Upper lobe of left lung (tissue), 6 donors: Measurements from ENCODE around the gene SLC25A39. TPM values are rescaled to one million over a fixed set of nuclear protein-coding genes. Genes with fewer than 3 reads are reported as not detected.
A peak's percentile ranks its signal among the peaks of the same experiment; 100 is the strongest.
"Not testable (repeated sequence)": the region's sequence is repeated elsewhere in the genome, so short reads cannot be mapped to it uniquely, and the experiment has no call there.

Experiments used
- ATAC-seq, 2 donors: fragments of 200-7000 bp; cut with Tn5 transposase; one replicate each; pipeline ENCODE4 v1.9.1; 2022; ENCODE audit warnings: mild to moderate bottlenecking in 2 of 2, moderate library complexity in 2 of 2; ENCODE audit not compliant: low FRiP score in 2 of 2
- DNase-seq, 2 donors: peaks; one replicate each; pipeline ENCODE4 v3.0.0-alpha.2; 2019 to 2020
- H3K27ac ChIP-seq, 4 donors: fragments of 200-600 bp; sonication (generic); one replicate each; pipeline ENCODE4 v1.5.1; 2016 to 2019
- H3K27me3 ChIP-seq, 4 donors: fragments of 200-600 bp; sonication (generic); one replicate each; pipeline ENCODE4 v1.5.1; 2017 to 2019
- H3K36me3 ChIP-seq, 4 donors: fragments of 200-600 bp; sonication (generic); one replicate each; pipeline ENCODE4 v1.5.1; 2016 to 2019
- H3K4me1 ChIP-seq, 4 donors: fragments of 200-600 bp; sonication (generic); one replicate each; pipeline ENCODE4 v1.5.1; 2018 to 2019
- H3K4me3 ChIP-seq, 4 donors: fragments of 200-600 bp; sonication (generic); one replicate each; pipeline ENCODE4 v1.5.1; 2017 to 2019; ENCODE audit warnings: mild to moderate bottlenecking in 2 of 4, moderate library complexity in 1 of 4
- H3K9me3 ChIP-seq, 4 donors: fragments of 200-600 bp; sonication (generic); one replicate each; pipeline ENCODE4 v1.5.1; 2018 to 2019
- CTCF ChIP-seq, 6 experiments: fragments of 450-650 bp in 4 of 6; fragments of 200-600 bp in 2 of 6; sonication (generic) in 2 of 6; IDR thresholded peaks; one replicate each; pipeline ENCODE4 v1.5.1; 2016 to 2019; ENCODE audit warnings: antibody characterized with exemption in 6 of 6
- EP300 ChIP-seq, 4 donors: sonication (generic); formaldehyde crosslinking; IDR thresholded peaks; one replicate each; pipeline ENCODE4 v1.5.1; 2017; ENCODE audit warnings: antibody characterized with exemption in 4 of 4, control low read depth in 2 of 4
- POLR2A ChIP-seq, 4 donors: fragments of 450-650 bp; IDR thresholded peaks; one replicate each; pipeline ENCODE4 v1.5.1; 2016 to 2017; ENCODE audit warnings: antibody characterized with exemption in 4 of 4, mild to moderate bottlenecking in 2 of 4
- POLR2AphosphoS5 ChIP-seq, 2 donors: sonication (generic); formaldehyde crosslinking; IDR thresholded peaks; one replicate each; pipeline ENCODE4 v1.5.1; 2017; ENCODE audit warnings: antibody characterized with exemption in 2 of 2
- WGBS, 2 donors: methylation state at CpG; one replicate each; pipeline ENCODE4 v1.1.5; 2017 to 2018; 5-methylcytosine and 5-hydroxymethylcytosine counted together
- total RNA-seq, 6 donors: library from RNA; depleted of rRNA in 4 of 6; stranded (reverse); fragments of >200 nt in 4 of 6; gene quantifications; one replicate each; pipeline versions ENCODE4 v1.1.0 to v1.2.1, GENCODE V29; 2016 to 2021
- donor health status: DM: no; HTN: no; CAD: no; lungs with moderate emphysema.
- donor health status: DM: no; HTN: yes; CAD: no; lungs with severe emphysema.

The SLC25A39 gene
- total RNA-seq, result 100 to 1,000 TPM in 3 of 6 donors, 10 to 100 TPM in 3; 56.8 to 144 (median 98.6) TPM

GRCh38 chr17:44324571-44325275 is at the start of gene SLC25A39:
TSS of gene SLC25A39 (minus strand) at chr17:44324823. CDS start at chr17:44323562, 1,261 bp downstream.
- Histone ChIP-seq H3K27ac (peak within 1 kb of the TSS; percentile 88 to 96 (median 88)), H3K4me1 (peaks cover 23 to 40% (median 27%) of the 10 kb centered on the region in 4 donors), H3K4me3 (peak within 1 kb of the TSS; percentile 78 to 100 (median 96)), H3K27me3 (no peaks in the 10 kb centered on the region), H3K36me3 (peaks cover 9 to 29% (median 23%) of the 10 kb centered on the region in 4 donors), H3K9me3 (no peaks in the 10 kb centered on the region)
- WGBS, 2 donors, result 0 to 1% methylated on average over 14 to 44 of the region's 85 CpGs
- no peak for TF ChIP-seq EP300 (IDR thresholded peaks at IDR 0.05)
- peak in 1 of 2 donors; percentile 81 for TF ChIP-seq POLR2AphosphoS5 (IDR thresholded peaks at IDR 0.05)
- peak in 3 of 4 donors; percentile 43 to 80 (median 58) for TF ChIP-seq POLR2A (IDR thresholded peaks at IDR 0.05)
- TF ChIP-seq CTCF (IDR thresholded peaks at IDR 0.05), result peak in 1 of 6 experiments; percentile 54
- ATAC-seq, result peak; percentile 94 to 96
- DNase-seq, result peak; percentile 96 to 100

GRCh38 chr17:44372036-44372435 is 47.4 kb upstream of the SLC25A39 start:
- ATAC-seq (no peak), DNase-seq (no peak)
- peaks cover 2 to 22% (median 10%) of the 10 kb centered on the region in 4 donors for H3K4me1 ChIP-seq
- 83 to 87% methylated on average over 7 to 10 of the region's 10 CpGs for WGBS, 2 donors
- TF ChIP-seq EP300 (IDR thresholded peaks at IDR 0.05) (no peak), CTCF (IDR thresholded peaks at IDR 0.05) (no peak), POLR2AphosphoS5 (IDR thresholded peaks at IDR 0.05) (no peak), POLR2A (IDR thresholded peaks at IDR 0.05) (no peak)
- H3K9me3 ChIP-seq, result no peaks in the 10 kb centered on the region
- no peaks in the 10 kb centered on the region for H3K27me3 ChIP-seq
- no peak overlapping the region for H3K27ac ChIP-seq
- no peak overlapping the region for H3K4me3 ChIP-seq
- no peaks in the 10 kb centered on the region for H3K36me3 ChIP-seq

- not testable (repeated sequence) for DNase-seq, H3K36me3 ChIP-seq, H3K4me1 ChIP-seq, H3K27ac ChIP-seq, ATAC-seq, H3K27me3 ChIP-seq, H3K4me3 ChIP-seq, H3K9me3 ChIP-seq
- WGBS, 2 donors, result 47 to 67% methylated on average over 17 of the region's 17 CpGs
These were observed 44.9 kb upstream of the SLC25A39 start for GRCh38 chr17:44369414-44370023.

GRCh38 chr17:44368391-44369243 is 44.0 kb upstream of the SLC25A39 start:
- ATAC-seq, H3K36me3 ChIP-seq, H3K27ac ChIP-seq, H3K4me3 ChIP-seq, H3K4me1 ChIP-seq, DNase-seq, H3K27me3 ChIP-seq, H3K9me3 ChIP-seq: not testable (repeated sequence)
- WGBS, 2 donors, result 86 to 92% methylated on average over 7 to 30 of the region's 42 CpGs

GRCh38 chr17:44367231-44367979 is 42.8 kb upstream of the SLC25A39 start:
- DNase-seq (no peak), ATAC-seq (no peak)
- Histone ChIP-seq H3K36me3 (no peaks in the 10 kb centered on the region), H3K4me1 (peaks cover 12 to 17% (median 14%) of the 10 kb centered on the region in 4 donors), H3K9me3 (no peaks in the 10 kb centered on the region), H3K27me3 (peaks cover 0 to 9% (median 3%) of the 10 kb centered on the region in 4 donors), H3K4me3 (no peak overlapping the region), H3K27ac (no peak overlapping the region)
- TF ChIP-seq EP300 (IDR thresholded peaks at IDR 0.05) (no peak), POLR2A (IDR thresholded peaks at IDR 0.05) (no peak), CTCF (IDR thresholded peaks at IDR 0.05) (no peak), POLR2AphosphoS5 (IDR thresholded peaks at IDR 0.05) (no peak)
- WGBS, 2 donors, result 72 to 78% methylated on average over 7 of the region's 7 CpGs

- not testable (repeated sequence) for H3K27ac ChIP-seq, H3K36me3 ChIP-seq, H3K27me3 ChIP-seq, H3K4me3 ChIP-seq, DNase-seq, H3K9me3 ChIP-seq, ATAC-seq
- 93 to 94% methylated on average over 5 of the region's 5 CpGs for WGBS, 2 donors
- H3K4me1 ChIP-seq, result peaks cover 15 to 28% (median 20%) of the 10 kb centered on the region in 4 donors
These were observed 40.4 kb upstream of the SLC25A39 start for GRCh38 chr17:44365051-44365450.
